Small intestine (tissue), 4 donors: ENCODE results near the gene DDB1. TPM values are rescaled to one million over a fixed set of nuclear protein-coding genes. Genes with fewer than 3 reads are reported as not detected.

ENCODE experiments used
- polyA plus RNA-seq, 4 donors: library from polyadenylated mRNA; stranded (reverse) in 3 of 4; unstranded in 1 of 4; fragments of 200-250 nt in 3 of 4; fragments of 120-200 nt in 1 of 4; gene quantifications; one replicate each; pipeline versions ENCODE4 v1.2.1 to v1.2.3, GENCODE V29; 2013
- donor health status: healthy with polysubstance abuse.
- donor health status: Bipolar disorder and iron deficiency.
- donor health status: healthy.

The DDB1 gene
- polyA plus RNA-seq, 4 donors = 137 to 165 (median 153) TPM

Other genes with a start within 250 kb of the DDB1 start
- 1 to 10 TPM in 1 of 4 donors, under 1 TPM in 3; 0.22 to 1.0 (median 0.86) TPM for gene CD5, start 230.6 kb downstream of the DDB1 start, polyA plus RNA-seq
- gene VPS37C, start 171.7 kb downstream of the DDB1 start, polyA plus RNA-seq = 10 to 100 TPM; 17.8 to 40.4 (median 30.9) TPM
- 10 to 100 TPM in 2 of 4 donors, 1 to 10 TPM in 1, under 1 TPM in 1; 0.47 to 86.2 (median 8.5) TPM for gene PGA3, start 129.6 kb downstream of the DDB1 start, polyA plus RNA-seq
- 10 to 100 TPM in 1 of 4 donors, 1 to 10 TPM in 3; 5.4 to 49.3 (median 6.6) TPM for gene PGA4, start 110.8 kb downstream of the DDB1 start, polyA plus RNA-seq
- gene PGA5, start 91.9 kb downstream of the DDB1 start, polyA plus RNA-seq = 1 to 10 TPM in 1 of 4 donors, under 1 TPM in 3; 0.43 to 3.8 (median 0.72) TPM
- 1 to 10 TPM in 3 of 4 donors, under 1 TPM in 1; 0.67 to 3.2 (median 2.1) TPM for gene VWCE, start 37.8 kb downstream of the DDB1 start, polyA plus RNA-seq
- 1,000 to 10,000 TPM in 1 of 4 donors, 100 to 1,000 TPM in 3; 240 to 1,038 (median 445) TPM for gene TKFC, start 123 bp upstream of the DDB1 start, polyA plus RNA-seq
- 10 to 100 TPM; 30.8 to 48.4 (median 32.0) TPM for gene CYB561A3, start 28.8 kb upstream of the DDB1 start, polyA plus RNA-seq
- gene TMEM138, start 29.3 kb upstream of the DDB1 start, polyA plus RNA-seq = 10 to 100 TPM; 24.9 to 48.3 (median 38.7) TPM
- gene TMEM216, start 59.5 kb upstream of the DDB1 start, polyA plus RNA-seq = 10 to 100 TPM; 10.1 to 28.9 (median 13.5) TPM
- 10 to 100 TPM; 30.3 to 91.3 (median 47.7) TPM for gene CPSF7, start 96.9 kb upstream of the DDB1 start, polyA plus RNA-seq
- gene SDHAF2, start 97.0 kb upstream of the DDB1 start, polyA plus RNA-seq = 10 to 100 TPM; 43.9 to 63.0 (median 52.1) TPM
- gene LRRC10B, start 175.6 kb upstream of the DDB1 start, polyA plus RNA-seq = 1 to 10 TPM in 1 of 4 donors, under 1 TPM in 2, not detected in 1; 0.22 to 2.6 (median 0.53) TPM
- 10 to 100 TPM in 1 of 4 donors, 1 to 10 TPM in 1, under 1 TPM in 2; 0.81 to 12.2 (median 3.0) TPM for gene SYT7, start 248.0 kb upstream of the DDB1 start, polyA plus RNA-seq